PC-9 (cell line): ENCODE measurements around the gene TTC23.

ENCODE experiments used
- EZH2 ChIP-seq: fragments of 200-600 bp; sonication (generic); IDR thresholded peaks from 2 replicates; pipeline ENCODE4 v1.8.0; 2017; ENCODE audit warnings: antibody characterized with exemption, low read depth
- TF ChIP-seq, protein P1 (sequence below): fragments of 200-600 bp; sonication (generic); conservative IDR thresholded peaks from 2 replicates; pipeline ENCODE4 v1.6.1; 2017; ENCODE audit warnings: mixed run types, antibody characterized with exemption, mild to moderate bottlenecking, moderate library complexity

DNA sequence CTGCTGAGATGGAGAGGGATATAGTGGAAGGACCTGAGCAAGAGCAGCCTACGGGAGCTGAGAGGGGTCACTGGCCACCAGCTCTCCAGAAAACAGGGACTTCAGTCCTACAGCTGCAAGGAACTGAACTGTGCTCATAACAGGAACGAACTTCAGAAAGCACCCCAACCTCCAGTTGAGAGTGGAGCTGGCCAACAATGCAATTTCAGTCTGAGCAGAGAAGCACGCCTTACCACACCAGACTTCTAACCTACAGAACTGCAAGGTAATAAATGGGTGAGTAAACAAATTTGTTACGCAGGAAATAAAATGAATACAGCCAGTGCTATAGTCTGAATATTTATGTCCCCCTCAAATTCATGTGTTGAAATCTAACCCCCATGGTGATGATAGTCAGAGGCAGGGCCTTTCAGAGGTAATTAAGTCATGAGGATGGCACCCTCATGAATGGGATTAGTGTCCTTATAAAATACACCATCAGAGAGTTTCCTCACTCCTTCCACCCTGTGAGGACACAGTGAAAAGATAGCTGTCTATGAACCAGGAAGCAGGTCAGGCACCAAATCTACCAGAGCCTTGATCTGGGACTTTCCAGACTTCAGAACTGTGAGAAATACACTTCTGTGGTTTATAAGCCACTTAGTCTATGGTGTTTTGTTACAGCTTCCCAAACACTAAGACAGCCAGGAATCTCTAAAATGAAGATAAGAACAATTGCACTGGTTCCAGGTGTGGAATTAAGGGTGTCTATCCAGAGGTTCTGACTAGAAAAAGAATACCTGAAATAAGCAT lies 85.9 kb downstream of the TTC23 start:
- TF ChIP-seq, protein P1, sequence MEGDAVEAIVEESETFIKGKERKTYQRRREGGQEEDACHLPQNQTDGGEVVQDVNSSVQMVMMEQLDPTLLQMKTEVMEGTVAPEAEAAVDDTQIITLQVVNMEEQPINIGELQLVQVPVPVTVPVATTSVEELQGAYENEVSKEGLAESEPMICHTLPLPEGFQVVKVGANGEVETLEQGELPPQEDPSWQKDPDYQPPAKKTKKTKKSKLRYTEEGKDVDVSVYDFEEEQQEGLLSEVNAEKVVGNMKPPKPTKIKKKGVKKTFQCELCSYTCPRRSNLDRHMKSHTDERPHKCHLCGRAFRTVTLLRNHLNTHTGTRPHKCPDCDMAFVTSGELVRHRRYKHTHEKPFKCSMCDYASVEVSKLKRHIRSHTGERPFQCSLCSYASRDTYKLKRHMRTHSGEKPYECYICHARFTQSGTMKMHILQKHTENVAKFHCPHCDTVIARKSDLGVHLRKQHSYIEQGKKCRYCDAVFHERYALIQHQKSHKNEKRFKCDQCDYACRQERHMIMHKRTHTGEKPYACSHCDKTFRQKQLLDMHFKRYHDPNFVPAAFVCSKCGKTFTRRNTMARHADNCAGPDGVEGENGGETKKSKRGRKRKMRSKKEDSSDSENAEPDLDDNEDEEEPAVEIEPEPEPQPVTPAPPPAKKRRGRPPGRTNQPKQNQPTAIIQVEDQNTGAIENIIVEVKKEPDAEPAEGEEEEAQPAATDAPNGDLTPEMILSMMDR = no peak
- no peak for TF ChIP-seq EZH2
